ENCODE results near the gene KCNMA1.

Gene KCNMA1

GRCh38 chr10:77189075-77189474 lies 448.5 kb downstream of the KCNMA1 start:
- Histone ChIP-seq H3F3A (ENCODE audit: insufficient read depth) (no peaks in the 10 kb centered on the region), H3K9me3 (ENCODE audit: insufficient read depth, low read length) (no peaks in the 10 kb centered on the region), H3K9me2 (replicated peaks; ENCODE audit: insufficient read depth, low read length) (no peaks in the 10 kb centered on the region), H3K9ac (ENCODE audit: low read length) (no peak overlapping the region), H3K36me3 (ENCODE audit: low read length) (no peaks in the 10 kb centered on the region), H3K27ac (ENCODE audit: low read depth, low read length) (no peak overlapping the region), H2AFZ (ENCODE audit: low read depth, low read length, severe bottlenecking) (no peak overlapping the region), H4K20me1 (ENCODE audit: low read depth, low read length) (no peaks in the 10 kb centered on the region), H3K4me3 (ENCODE audit: insufficient read depth, low read length, poor library complexity, severe bottlenecking) (no peak overlapping the region), H3K27me3 (ENCODE audit: low read length) (no peaks in the 10 kb centered on the region), H3K4me2 (ENCODE audit: low read depth, low read length, poor library complexity, severe bottlenecking) (no peak overlapping the region), H3K79me2 (ENCODE audit: insufficient read depth, low read length) (no peaks in the 10 kb centered on the region)
- TF ChIP-seq CTCF (IDR thresholded peaks at IDR 0.05; ENCODE audit: insufficient read depth, low read length, poor library complexity, severe bottlenecking), result no peak
- TF ChIP-seq EZH2phosphoT487 (conservative IDR thresholded peaks at IDR 0.05; ENCODE audit: low read length), result no peak

DNA sequence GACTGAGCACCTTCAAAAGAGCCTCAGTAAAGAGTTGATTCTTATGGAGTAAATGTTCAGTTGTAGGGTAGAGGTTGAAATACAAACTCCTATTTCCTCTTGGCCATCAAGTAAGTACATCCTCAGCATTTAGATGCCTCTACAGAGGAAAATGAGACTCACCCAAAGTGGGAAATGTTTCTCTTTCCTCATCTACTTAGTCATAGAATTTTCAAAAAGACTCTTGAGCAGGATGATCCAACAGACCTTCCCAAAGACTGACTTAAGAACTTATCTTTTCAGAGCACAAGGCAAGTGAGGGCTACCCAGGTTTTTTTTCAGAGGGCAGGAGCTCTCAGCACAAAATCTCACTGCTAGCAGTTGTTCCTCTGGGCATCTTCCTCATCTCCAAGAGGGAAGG lies 449.1 kb downstream of the KCNMA1 start:
- H3K9ac ChIP-seq (ENCODE audit: low read length), result no peak overlapping the region
- no peaks in the 10 kb centered on the region for H3F3A ChIP-seq (ENCODE audit: insufficient read depth)
- no peak overlapping the region for H3K27ac ChIP-seq (ENCODE audit: low read depth, low read length)
- no peak overlapping the region for H2AFZ ChIP-seq (ENCODE audit: low read depth, low read length, severe bottlenecking)
- H3K36me3 ChIP-seq (ENCODE audit: low read length), result no peaks in the 10 kb centered on the region
- H3K9me3 ChIP-seq (ENCODE audit: insufficient read depth, low read length), result no peaks in the 10 kb centered on the region
- H4K20me1 ChIP-seq (ENCODE audit: low read depth, low read length), result no peaks in the 10 kb centered on the region
- no peaks in the 10 kb centered on the region for H3K79me2 ChIP-seq (ENCODE audit: insufficient read depth, low read length)
- no peaks in the 10 kb centered on the region for H3K27me3 ChIP-seq (ENCODE audit: low read length)
- TF ChIP-seq EZH2phosphoT487 (conservative IDR thresholded peaks at IDR 0.05; ENCODE audit: low read length) (no peak), CTCF (IDR thresholded peaks at IDR 0.05; ENCODE audit: insufficient read depth, low read length, poor library complexity, severe bottlenecking) (no peak)
- no peaks in the 10 kb centered on the region for H3K9me2 ChIP-seq (replicated peaks; ENCODE audit: insufficient read depth, low read length)
- H3K4me2 ChIP-seq (ENCODE audit: low read depth, low read length, poor library complexity, severe bottlenecking), result no peak overlapping the region
- no peak overlapping the region for H3K4me3 ChIP-seq (ENCODE audit: insufficient read depth, low read length, poor library complexity, severe bottlenecking)

DNA sequence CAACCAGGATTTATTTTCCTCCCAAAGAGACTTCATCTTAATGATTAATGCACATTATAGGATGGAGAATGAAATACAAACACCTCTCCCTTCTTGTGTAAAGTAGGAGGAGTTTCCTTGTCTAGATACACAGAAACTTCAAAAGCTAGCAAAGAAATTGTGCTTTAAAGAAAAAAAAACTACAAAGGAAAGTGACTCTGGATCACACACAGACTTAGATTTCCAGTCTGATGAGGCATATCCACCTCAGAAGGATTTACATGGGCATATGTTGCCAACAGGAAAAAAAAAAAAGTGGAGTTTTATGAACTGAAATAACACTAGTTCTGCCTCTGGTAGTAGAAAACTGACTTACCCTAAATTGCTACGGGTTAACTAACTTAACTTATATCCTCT lies 449.6 kb downstream of the KCNMA1 start:
- Histone ChIP-seq H3K79me2 (ENCODE audit: insufficient read depth, low read length) (no peaks in the 10 kb centered on the region), H3K9ac (ENCODE audit: low read length) (no peak overlapping the region), H3F3A (ENCODE audit: insufficient read depth) (no peaks in the 10 kb centered on the region), H2AFZ (ENCODE audit: low read depth, low read length, severe bottlenecking) (no peak overlapping the region), H3K36me3 (ENCODE audit: low read length) (no peaks in the 10 kb centered on the region), H3K9me3 (ENCODE audit: insufficient read depth, low read length) (no peaks in the 10 kb centered on the region), H3K27ac (ENCODE audit: low read depth, low read length) (no peak overlapping the region), H3K4me3 (ENCODE audit: insufficient read depth, low read length, poor library complexity, severe bottlenecking) (no peak overlapping the region), H3K9me2 (replicated peaks; ENCODE audit: insufficient read depth, low read length) (no peaks in the 10 kb centered on the region), H4K20me1 (ENCODE audit: low read depth, low read length) (no peaks in the 10 kb centered on the region), H3K27me3 (ENCODE audit: low read length) (no peaks in the 10 kb centered on the region), H3K4me2 (ENCODE audit: low read depth, low read length, poor library complexity, severe bottlenecking) (no peak overlapping the region)
- TF ChIP-seq EZH2phosphoT487 (conservative IDR thresholded peaks at IDR 0.05; ENCODE audit: low read length), result no peak
- no peak for TF ChIP-seq CTCF (IDR thresholded peaks at IDR 0.05; ENCODE audit: insufficient read depth, low read length, poor library complexity, severe bottlenecking)

All from SU-DHL-6 (cell line).